Activated CD4-positive, alpha-beta T cell treated with anti-CD3 and anti-CD28 coated beads, Interleukin-2, amount 50 U/mL, for 24 hours (primary cell): Measurements from ENCODE around the gene PHF21A.

Experiments
- DNase-seq, 2 donors: peaks; one replicate each; pipeline ENCODE4 v3.0.0-alpha.2; 2020; ENCODE audit warnings: low read depth in 1 of 2, low spot score in 1 of 2

Gene PHF21A

DNA sequence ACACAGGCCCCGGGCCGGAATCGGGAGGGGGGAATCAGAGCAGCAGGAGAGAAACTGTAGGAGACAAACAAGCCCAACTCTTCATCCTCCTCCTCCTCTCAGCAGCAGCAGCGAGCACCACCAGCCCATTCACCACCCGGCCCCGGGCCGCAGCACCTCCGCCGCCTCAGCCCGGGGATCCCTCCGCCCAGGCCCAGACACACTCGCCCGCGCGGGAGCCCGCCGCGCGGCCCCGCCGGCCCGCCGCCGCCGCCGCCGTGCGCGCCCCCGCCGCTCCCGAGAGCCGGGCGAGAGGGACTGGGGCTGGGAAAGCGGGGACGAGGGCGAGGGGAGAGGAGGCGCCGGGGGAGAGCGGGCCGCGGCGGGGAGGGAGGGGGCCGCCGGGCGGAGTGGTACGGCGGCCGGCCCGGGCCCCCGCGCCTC is at the start of gene PHF21A:
TSS of gene PHF21A (minus strand) at position 154 of the 423 bp plus-strand sequence. CDS start 37,235 bp downstream, outside the sequence.
- DNase-seq, result peak; percentile 75 to 81

DNA sequence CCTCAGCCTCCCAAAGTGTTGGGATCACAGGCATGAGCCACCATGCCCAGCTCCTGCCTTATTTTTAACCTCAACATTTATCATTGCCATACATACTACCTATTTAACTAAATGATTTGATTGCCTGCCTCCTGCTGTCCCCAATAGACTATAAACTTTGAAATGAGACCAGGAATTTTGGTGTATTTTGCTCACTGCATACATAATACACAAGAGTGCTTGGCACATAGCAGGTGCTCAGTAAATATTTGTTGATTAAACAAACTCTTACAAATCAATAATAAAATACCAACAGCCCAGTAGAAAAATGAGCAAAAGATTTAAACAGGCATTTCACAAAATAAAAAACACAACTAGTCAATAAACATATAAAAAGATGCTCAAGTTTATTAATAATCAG is 49.5 kb upstream of the PHF21A start:
- DNase-seq, result no peak

DNA sequence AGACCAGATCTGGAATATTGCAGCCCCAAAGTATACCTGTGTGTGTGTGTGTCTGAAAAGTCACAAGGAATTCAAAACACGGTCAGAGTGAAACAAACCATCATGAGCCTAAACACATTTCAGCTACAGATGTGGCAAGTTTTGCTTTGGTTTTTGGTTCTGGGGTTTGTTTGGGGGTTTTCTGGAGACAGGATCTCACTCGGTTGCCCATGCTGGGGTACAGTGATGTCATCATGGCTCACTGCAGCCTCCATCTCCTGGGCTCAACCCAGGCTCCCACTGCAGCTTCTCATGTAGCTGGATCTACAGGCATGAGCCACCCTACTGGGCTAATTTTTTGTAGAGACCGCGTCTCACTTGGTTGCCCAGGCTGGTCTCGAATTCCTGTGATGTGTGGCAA is 41.4 kb upstream of the PHF21A start:
- no peak for DNase-seq

DNA sequence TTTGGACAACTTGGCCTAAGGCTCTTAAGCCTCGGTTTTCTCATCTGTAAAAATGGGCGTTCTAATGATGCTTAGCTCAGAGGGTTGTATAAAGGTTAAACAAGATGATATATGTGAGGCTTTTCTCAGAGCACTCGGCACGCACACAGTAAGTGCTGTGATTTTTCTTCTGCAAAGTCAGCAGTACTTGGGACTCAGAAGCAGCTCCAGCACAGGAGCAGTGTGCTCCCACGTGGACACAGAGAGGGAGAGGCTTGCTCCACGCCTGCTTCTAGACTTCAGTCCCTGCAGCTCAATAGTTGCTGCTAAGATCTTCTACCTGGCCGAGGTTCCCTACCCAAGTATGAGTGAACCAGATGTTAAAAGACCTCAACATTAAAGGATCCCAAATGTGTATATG is 39.9 kb upstream of the PHF21A start:
- DNase-seq, result no peak

DNA sequence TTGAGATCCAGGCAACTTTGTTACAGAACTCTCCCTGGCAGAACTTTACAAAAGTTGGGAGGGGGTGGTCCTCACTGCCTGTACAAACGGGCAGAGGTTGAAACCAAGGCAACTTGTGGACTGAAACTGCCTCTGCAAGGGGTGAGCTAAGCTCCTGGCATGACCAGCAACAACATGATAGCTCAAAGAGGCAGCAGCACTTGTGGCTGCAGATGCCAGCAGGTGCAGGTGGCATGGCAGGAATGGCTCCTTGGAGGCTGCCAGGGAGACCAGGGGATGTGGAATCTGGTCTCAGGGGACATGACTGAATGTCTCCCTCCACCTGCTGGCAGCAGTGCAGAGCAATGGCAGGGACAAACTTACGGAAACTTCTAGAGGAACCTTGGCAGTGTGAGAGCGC is 38.8 kb upstream of the PHF21A start:
- DNase-seq, result no peak

DNA sequence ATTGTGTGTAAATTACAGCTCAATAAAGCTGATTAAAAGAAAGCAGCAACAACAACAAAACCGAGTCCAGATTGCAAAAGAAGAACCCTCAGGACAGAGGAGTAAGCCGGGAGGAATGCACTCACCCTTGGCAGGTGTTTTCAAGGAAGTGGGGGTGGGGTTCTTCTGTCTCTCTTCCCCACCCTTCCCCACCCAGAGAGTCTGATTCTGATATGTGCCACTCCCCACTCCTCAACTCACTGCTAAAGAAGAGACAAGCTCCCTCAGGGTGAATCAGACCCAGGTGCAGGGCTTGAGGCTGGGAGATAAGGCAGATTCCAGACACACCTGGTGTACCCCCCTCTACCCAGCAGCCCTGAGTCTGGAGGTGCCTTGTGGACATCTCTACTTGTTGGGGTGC is 38.4 kb upstream of the PHF21A start:
- DNase-seq, result no peak

DNA sequence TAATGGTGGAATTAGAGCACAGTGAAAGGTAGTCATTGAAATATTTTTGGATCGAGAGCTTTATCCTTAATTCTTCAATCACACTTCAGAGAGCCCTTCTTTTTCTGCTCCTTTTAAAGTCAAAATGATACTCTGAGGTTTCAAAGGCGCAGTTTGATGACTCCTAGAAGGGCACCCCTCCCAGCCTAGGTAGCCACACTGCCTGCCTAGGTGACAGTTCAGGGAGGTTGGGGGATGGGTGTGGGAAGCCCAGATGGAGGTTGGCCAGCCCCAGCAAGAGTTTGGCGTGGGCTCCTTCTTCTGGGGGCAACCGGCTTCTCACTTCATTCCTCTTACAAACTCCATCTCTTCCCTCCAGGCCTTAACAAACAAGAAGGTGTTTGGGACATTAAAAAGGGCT is 28.6 kb upstream of the PHF21A start:
- no peak for DNase-seq

DNA sequence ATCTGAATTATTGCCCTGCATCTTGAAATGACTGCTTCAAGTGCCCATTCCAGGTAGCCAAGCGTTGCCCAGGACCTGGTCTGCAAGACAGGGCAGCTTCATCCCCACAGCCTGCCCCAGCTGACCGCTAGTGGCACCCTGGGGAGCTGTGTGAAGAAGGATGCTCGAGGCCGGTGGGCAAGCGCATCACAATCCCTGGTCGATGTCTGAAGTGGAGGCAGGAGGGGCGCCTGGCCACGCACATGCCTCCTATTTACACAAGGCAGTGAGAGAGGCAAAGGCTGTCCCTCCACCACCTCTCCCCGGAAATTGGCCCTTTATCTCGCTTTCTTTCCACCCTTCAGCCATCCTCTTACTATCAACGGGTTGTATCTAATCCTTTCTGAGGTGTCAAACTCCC is 28.1 kb upstream of the PHF21A start:
- DNase-seq, result no peak

DNA sequence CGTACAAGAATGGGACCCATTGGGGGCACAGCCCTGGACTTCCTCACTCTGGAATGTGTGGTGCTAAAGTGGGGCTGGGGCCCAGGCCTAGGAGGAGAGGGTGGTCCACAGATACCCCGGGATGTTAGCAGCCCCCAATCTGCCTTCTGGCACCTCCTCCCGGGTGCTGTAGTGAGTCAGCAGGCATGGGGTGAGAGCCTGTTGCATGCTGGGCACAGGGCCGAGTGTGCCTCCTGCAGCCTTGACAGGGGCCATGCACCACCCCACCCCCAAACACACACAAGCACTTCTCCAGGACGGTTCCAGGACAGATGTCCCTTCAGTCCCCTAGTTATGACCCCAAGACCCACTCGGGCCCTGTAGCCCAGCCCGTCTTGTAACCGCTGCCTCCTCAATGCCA is 23.5 kb upstream of the PHF21A start:
- no peak for DNase-seq

DNA sequence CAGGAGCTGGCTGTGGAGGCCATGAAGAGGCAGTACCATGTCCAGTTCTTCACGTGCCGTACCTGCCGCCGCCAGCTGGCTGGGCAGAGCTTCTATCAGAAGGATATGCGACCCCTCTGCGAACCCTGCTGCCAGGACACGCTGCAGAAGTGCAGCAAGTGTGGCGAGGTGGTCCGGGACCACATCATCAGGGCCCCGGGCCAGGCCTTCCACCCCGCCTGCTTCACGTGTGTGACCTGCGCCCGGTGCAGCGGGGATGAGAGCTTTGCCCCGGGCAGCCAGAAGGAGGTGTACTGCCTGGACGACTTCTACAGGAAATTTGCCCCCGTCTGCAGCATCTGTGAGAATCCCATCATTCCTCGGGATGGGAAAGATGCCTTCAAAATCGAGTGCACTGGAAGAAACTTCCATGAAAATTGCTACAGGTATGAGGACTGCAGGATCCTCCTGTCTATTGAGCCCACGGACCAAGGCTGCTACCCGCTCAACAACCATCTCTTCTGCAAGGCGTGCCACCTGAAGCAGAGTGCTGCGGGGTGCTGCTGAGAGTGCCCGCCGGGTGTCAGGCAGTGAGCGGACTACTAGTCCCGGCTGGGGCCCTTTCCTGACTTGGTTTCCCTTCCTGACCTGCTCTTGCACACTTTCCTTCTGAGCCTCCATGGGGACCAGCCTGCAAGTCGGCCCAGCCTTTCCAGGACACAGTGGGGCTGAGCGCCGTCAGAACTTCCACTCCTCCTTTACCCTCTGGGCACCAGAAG is 22.0 kb upstream of the PHF21A start:
- no peak for DNase-seq

DNA sequence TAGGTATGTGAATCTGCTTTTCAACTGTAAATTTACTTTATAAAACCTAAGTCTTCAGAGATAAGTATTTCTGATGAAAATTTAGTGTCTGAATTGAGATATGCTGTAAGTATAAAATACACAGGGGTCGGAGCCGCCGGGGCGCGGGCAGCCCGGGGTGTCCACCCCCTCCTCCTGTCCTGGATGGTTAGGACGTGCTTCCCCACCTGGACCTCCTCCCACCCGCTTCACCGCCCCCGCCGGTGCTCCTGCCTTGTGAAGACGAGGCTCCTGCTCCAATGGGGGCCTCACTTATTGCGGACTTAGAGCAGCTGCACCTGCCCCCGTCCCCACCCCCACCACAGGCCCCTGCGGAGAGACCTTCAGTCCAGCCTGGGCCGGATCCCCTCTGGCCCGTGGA is 21.3 kb upstream of the PHF21A start:
- DNase-seq, result no peak

DNA sequence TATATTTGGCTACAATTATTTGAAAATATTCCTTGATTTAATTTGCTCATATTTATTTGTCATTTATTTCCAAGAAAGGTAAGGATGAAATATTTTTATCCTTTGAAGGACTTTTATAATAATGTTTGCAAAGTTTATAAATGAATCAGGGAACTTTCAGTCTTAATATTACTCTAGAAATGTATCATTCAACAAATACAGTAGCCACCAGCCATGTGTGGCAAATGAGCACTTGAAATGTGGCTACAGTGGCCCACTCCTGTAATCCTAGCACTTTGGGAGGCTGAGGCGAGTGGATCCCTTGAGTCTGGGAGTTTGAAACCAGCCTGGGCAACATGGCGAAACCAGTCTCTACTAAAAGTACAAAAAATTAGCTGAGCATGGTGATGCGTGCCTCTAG is 20.3 kb upstream of the PHF21A start:
- DNase-seq, result no peak

DNA sequence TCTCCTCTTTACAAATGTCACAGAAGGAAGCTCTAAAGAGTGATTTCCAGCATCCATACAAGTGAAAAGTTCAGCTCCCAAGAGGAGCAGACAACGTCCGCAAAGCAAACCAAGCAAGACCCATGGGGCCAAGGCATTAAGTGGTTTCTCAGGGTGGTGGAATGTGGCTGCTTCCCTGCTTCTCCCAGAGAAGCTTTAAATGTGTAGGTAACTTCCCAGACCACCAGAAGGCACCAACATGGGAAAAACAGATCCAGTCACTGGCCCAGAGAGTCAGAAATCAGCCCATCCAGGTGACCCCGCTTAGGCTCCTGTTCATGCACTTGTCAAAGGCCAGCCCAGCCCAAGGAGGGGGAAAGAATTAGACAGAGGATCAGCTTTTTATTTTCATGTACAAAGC is 13.3 kb upstream of the PHF21A start:
- no peak for DNase-seq

DNA sequence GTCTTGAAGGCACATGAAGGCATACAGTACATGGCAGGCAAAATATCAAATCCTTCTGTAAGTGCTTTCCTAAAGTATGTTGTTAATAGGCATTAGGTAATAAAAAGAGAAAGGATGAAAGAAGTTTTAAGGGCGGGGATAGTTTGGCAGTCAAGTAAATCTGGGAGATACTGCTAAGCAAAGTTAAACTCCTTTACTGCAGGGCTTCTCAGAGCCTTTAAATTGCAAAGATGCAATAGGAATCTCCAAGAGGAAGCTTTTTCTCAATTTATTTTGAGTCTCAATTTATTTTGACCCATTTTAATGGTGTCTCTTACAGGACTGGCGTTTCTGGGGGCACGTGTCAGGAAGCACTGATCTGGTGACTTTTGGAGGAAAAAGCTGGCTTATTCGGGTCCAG is 12.8 kb upstream of the PHF21A start:
- DNase-seq, result no peak

DNA sequence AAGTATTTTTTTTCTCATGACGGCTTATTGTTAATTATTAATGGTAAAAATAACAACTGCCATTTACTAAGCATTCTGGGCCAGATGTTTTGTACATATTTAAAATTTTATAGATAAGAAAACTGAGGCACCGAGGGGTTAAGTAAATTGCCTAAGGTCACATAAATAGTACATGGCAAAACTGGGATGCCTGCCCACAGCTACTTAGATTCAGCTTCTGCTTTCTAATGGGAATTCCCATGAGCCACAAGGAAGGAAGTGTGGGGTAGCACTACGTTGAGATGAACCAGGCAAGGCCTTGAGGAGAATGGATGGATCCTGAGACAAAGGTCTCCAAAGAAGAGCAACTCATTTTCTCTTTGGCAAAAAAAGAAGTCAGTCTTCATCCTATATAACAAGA is 11.9 kb upstream of the PHF21A start:
- no peak for DNase-seq

DNA sequence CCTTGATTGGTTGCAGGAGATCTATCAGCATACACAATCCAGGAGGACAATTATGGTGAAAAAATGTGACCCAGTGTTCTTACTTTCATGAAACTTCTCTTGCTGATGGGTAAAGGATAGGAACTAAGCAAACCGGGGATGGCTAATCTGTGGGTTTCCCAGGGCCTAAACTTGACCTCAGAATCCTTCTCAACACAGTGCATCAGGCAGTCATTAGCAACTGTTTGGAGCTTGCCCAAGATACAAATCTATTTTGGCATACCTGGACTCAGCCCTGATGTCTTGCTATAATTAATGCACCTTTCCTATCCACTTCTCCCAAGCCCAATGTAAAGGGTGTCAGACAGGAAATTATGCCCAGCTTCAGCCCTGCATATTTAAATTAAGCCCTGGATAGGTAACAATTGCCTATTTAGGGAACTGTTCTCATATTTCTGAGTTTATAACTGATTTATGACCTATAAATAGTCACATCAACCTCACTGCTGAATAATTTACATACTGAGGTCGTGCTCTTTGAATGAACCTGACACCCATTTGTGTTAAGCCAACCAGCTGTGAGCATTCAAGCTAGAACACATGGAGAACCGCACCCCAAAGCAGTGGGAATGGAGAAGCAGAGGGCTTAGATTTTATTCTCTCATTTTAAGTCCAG is 9.2 kb upstream of the PHF21A start:
- DNase-seq, result no peak

DNA sequence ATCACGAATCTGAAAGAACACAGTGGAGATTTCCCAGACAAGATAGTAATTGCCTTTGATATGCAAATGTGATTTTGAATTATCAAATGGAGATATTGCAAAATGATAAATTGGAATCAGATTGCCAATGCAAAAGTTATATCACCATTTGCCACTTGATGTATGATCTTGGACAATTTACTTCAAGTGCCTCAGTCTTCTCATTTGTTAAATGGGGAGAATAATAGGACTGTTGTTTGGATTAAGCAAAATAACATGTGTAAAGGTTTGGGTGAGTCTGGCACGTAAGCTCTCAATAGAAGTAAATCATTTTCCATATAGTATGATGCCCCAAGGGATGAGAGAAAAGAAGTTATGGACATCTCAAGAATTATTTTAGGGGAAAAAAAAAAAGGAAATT is 7.9 kb upstream of the PHF21A start:
- DNase-seq, result no peak

DNA sequence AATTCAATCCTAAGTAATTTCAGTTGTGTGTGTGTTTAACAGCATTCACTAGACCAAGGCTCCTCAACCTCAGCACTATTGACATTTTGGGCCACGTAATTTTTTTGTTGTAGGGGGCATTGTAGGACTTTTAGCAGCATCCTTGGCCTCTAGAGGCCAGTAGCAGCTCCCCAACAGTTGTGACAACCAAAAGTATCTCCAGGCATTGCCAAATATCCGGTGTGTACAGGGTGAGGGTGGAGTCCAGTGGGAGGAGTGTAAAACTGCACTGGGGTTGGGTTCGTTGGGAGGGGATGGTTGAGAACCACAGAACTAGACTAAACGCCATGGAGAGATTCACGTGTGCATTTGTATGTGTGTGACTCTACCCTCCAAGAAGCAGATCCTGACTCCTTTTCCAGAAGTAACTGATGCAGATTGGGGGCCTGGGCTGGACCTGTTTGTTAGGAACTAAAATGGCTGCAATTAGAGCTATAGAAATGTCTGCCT is 5.9 kb upstream of the PHF21A start:
- peak in 1 of 2 donors; percentile 43 for DNase-seq

DNA sequence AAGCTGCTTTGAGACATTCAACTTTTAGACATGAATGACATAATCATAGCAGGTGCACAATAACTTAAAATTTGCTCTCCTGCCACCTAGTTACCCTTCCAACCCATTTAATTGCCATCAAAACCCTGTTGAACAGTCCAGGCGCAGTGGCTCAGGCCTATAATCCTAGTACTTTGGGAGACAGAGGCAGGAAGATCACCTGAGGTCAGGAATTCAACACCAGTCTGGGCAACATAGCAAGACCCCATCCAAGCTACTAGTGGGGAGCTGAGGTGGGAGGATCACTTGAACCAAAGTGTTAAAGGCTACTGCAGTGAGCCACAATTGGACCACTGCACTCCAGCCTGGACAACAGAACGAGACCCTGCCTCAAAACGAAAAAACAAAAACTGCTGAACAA is 4.0 kb upstream of the PHF21A start:
- no peak for DNase-seq

DNA sequence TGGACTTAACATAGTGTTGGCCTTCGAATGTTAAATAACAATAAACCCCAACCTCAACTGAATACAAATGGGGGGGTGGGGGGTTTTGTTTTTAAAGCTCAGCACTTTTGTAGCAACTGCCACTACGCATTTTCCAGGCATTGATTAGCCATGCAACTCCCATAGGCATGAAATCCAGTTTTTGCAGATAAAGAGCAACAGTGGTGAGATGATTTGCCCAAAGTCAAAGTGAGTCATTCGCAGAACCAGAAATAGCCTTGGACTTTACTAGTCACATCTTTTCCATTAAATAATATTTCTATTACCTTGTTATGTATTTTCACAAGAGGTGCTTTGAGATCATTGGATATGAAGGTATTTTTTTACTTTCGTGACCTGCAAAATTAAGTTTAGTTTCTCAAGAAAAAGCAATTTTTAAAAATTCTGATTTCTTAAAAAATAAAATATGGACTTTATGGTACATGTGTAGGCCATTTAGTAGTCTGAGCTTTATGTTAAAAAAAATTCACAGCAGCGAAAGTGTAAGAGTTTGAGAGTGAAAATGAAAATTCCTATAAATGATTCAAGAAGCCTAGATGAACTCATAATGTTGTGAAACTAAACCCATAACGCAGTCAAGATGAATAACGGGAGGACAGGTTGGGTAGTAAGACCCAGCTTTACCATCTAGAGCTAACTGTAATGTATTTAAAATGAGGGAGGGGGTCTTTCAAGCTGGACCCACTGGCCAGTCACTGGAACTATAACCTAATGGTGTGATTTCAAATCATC is 1.9 kb upstream of the PHF21A start:
- DNase-seq, result no peak

DNA sequence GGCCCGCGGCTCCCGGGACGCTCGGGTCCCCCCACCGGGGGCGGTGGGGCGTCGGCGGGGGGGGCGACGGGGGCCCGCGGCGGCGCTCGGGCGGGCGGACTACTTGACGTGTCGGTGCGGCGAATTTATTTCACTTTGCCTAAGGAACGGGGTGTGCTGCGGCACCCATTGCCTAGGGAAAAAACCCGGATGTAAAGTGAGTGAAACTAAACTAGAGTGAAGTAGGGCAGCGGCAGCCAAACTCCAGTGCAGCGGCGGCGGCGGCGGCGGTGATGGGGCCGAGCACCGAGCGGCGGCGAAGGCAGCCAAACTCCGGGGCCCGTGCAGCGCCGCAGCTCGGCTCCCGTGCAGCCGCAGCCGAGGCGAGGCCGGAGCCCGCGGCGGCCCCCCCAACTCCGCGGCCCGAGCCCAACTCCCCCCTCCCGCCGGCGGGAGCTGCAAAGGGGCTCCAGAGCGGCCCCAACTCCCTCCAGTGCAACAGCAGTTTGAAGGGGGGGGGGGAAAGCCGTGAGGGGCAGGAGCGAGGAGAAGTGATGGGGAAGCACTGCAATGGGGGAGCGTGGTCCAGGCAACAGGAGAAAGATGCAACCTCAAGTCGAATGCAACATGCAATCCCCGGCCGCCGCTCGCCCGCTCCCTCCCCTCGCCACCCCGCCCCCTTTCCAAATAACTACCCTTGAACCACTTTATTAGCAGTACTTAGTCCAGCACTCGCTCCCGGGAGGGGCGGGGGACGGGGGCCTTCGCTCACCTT is 647 bp upstream of the PHF21A start:
- peak; percentile 52 to 54 for DNase-seq
